IPS-NIHi7 (cell line): Measurements from ENCODE around the gene MERTK.
"Not testable (repeated sequence)": the region's sequence is repeated elsewhere in the genome, so short reads cannot be mapped to it uniquely, and the experiment has no call there.

Source experiments
- DNase-seq: peaks from one replicate; pipeline ENCODE4 v3.0.0; 2012; ENCODE audit warnings: mixed read lengths; ENCODE audit errors: extremely low spot score

Gene MERTK

DNA sequence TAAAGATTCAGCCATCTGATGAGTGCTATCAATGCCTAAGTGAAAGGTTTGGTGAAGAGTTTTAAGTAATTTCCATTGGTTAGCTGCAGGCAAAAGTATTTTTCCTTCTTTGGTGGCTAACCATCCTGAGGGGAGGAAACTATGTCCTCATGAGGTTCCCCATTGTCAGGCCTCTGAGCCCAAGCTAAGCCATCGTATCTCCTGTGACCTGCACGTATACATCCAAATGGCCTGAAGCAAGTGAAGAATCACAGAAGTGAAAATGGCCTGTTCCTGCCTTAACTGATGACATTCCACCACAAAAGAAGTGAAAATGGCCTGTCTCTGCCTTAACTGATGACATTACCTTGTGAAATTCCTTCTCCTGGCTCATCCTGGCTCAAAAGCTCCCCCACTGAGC is 141.7 kb downstream of the MERTK start:
- not testable (repeated sequence) for DNase-seq

DNA sequence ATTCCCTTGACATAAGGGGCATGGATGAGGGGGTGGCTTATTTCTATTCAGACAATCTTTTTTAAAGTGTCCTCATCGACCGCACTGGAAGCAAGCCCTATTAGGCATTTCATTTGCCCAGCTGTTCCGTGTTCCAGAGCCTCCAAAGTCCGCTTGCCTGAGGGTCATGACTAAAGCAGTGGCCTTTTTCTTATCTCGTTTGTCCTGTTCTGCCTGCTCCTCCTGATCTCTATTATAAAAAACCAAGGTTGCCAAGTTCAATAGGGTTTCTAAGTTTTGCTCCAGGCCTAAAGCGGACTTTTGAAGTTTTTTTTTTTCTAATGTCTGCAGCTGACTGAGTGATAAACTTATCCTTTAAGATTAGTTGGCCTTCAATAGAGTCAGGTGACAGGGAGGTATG is 143.1 kb downstream of the MERTK start:
- DNase-seq = not testable (repeated sequence)

DNA sequence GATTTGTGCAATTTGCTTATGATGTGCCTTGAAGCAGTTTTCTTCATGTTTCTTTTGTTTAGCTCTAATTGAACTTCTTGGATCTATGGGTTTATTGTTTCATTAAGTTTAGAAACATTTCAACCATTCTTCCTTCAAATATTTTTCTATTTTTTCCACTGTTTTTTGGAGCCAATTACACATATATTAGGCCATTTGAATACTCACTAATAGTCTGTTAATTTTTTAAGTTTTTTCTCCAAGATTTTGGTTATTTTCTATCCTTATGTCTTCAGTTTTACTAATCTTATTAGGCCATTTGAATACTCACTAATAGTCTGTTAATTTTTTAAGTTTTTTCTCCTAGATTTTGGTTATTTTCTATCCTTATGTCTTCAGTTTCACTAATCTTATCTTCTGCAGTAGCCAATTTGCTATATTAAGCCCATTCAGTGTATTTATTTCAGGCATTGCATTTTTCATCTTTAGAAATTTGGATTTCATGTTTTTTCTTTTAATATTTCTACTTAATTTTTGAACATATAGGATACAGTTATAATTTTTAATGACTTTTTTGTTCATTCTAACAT is 147.1 kb downstream of the MERTK start:
- DNase-seq = no peak

DNA sequence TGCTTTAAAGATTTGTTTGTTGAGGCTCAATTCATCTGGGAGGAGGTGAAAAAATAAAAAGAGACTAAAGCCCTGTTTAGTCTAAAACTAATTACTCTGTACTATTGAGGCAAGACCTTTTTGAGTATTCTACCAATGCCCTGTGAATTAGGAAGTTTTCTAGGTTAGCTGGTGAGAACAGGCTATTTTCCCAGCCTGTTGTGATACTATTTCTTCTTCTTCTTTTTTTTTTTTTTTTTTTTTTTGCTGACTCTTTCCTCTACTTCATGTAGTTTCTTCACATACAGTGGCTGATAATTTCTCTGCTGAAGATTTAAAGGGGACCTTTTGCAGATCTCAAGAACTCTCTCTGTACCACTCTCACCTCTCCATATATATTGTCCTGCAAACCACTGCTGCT is 147.8 kb downstream of the MERTK start:
- no peak for DNase-seq

DNA sequence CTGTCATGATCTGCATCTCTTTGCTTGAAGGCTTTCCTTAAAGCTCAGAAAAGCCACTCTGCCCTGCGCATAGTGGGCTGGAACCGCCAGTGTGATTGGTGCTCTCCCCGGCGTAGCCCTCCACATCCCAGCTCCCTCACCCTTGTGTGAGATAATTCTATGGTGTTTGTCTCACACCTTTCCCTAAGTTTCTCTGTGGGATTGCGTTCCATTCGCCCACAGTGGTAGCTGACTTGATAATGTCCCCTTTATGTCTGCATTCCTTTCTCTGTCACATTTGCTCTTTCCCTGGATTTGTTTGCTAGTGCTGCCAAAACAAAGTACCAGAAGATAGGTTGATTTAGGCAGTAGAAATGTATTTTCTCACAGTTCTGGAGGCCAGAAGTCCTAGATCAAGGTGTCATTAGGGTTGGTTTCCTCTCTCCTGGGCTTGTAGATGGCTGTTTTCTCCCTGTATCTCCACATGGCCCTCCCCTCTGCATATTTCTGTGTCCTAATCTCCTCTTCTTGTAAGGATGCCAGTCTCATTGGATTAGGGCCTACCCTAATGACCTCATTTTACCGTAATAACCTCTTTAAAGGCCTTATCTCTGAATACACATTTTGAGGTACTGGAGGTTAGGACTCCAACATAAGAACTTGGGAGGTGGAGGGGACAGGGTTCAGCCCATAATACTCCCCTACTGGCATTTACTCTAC is 149.3 kb downstream of the MERTK start:
- peak; percentile 43 for DNase-seq

DNA sequence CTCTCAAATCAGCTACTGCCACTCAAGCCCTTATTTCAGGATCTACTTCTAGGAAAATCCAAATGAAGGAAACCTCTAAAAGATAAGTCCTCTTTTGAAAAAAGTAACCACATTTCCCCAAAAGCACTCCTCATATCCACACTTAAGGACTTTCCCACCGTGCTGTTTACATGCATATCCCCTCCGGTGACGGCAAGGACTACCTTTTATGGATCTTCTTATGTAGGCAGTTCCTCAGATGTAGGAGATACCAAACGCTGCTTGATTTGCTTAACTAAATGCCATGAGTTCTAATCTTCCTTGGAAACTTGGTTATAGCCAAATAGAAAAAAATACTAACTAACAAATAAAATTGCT is 149.8 kb downstream of the MERTK start:
- DNase-seq = no peak

DNA sequence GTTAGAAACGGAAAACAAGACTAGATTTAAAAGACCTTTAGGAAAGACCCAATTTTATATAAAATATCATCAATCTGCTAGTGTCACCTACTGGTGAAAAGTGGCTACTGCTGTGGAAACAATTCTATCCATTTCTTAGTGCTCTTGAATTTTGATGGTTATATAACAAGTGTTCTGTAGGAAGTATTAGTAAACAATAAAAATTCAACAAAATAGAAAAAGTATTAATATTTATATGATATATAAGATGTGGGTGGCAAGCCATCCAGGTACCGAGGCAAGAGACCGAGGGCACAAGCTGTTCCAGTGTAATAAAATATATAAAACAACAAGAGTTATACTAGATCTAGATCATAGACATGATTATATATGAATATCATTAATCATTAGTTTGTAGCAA is 150.5 kb downstream of the MERTK start:
- DNase-seq = no peak

DNA sequence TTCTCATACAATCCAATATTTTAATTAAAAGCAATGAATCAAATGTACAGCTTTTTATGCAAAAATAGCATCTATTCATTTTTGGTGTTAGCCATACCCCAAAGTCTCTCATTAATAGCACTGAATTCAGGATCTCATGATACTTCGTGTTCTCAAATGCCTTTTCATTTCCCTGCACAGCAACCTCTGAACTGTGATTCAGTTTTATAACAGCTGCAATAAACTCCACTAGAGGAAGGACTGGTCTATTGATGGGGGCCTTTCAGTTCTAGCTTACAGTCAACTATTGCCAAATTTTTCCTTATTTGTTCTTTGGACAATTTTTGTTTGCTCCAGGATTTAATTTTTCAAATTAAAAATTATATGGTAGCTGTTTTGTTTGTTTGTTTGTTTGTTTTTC is 151.9 kb downstream of the MERTK start:
- no peak for DNase-seq

DNA sequence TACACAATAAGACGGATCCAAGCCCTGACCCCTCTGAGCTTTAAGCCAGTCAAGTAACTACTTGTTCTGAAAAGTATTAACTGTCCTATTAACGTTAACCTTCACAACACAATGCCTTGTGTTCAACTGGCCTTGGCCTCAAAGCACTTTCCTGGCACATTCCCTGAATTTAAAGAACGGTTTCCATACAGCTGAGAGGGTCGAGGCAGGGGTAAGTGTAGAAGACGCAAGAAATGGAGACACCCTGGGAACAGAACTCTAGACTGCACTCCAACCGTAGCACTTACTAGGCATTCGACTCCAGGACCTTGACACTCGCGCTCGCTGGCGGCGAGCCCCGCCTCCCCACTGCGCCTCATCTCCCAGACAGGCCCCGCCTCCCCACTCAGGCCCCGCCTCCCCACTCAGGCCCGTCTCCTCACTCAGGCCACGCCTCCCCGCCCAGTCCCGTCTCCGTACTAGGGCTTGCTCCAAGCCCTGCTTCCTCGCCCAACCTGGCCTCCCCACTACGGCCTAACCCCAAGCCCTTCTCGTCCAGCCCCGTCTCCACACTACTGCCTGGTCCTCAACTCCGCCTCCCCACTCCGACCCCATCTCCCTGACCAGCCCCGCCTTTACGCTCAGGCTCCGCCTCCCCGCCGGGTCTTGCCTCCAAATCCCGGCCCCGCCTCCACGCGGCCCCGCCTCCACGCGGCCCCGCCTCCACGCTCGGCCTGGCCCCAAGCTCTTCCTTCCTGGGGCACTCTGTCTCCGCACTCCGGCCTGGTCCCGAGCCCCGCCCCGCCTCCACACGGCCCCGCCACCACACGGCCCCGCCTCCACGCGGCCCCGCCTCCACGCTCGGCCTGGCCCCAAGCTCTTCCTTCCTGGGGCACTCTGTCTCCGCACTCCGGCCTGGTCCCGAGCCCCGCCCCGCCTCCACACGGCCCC is 155.8 kb downstream of the MERTK start:
- peak; percentile 84 for DNase-seq

DNA sequence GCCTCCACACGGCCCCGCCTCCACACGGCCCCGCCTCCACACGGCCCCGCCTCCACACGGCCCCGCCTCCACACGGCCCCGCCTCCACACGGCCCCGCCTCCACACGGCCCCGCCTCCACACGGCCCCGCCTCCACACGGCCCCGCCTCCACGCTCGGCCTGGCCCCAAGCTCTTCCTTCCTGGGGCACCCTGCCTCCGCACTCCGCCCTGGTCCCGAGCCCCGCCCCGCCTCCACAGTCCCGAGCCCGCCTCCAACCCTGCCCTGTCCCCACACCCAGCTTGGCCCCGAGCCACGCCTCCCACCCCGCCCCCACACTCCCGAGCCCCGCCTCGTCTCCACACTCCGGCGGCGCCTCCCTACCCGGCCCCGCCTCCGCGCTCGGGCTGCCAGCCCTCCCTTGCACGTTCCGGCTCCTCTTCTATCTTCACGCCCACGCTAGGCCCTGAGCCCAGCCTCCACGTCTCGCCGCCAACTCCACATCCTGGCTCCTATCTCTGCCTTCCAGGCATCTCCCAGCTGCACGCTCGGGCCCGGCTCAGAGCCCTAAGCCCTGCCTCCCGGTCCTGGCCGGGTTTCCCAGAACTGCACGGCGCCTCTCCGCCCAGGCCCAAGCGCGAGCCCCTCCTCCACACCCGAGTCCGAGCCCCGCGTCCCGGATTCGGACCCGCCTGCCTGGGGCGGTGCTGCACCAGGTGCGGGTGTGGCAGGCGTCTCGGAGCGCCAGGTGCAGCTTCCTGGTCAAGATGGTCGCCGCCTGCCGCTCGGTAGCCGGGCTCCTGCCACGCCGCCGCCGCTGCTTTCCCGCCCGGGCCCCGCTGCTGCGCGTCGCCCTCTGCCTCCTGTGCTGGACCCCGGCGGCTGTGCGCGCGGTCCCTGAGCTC is 156.7 kb downstream of the MERTK start, which contains the start of gene TMEM87B:
TMEM87B (plus strand) TSS at position 423 of the 883 bp plus-strand sequence; CDS start at position 746, 323 bp downstream.
- peak; percentile 95 for DNase-seq

DNA sequence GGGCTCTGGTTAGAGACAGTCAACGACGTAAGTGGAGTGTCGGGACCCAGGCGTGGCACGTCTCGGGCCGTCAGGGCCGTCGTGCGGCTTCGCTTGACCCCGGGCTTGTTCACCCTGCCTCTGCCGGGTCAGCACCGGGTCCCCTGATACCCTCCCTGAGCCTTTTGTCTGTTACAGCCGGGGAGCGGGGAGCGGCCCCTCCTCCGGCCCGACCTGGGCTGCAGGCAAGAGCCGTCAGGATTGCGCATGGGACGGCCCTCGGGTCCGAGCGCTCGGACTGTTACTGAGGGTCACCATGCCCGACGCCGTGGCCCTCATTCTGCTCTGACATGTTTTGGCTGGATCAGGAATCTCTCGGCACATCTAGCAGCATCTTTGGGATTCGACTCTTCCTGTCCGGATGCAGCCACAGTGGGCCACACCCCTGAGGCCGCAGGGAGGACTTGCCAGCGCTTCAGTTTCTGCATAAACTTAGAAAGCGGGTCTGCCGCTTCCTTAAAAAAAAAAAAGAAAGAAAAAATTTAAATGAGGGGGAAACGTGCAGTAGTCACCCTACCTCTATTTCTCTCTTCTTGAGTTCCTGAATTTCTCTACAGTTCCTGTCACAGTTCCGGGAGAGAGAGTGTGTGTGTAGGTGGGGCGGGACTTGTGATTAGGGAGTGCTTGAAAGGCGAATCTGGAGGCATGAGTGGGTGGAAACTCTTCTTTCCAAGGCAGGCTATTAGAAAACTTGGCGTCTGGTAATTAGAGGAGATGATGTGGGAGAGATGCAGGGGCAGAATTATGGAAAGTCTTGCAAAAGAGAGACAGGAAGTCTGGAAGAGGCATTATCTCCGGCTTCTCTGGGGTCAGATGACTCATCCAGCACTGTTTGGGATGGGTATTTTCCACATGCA is 157.6 kb downstream of the MERTK start:
- peak; percentile 44 for DNase-seq

DNA sequence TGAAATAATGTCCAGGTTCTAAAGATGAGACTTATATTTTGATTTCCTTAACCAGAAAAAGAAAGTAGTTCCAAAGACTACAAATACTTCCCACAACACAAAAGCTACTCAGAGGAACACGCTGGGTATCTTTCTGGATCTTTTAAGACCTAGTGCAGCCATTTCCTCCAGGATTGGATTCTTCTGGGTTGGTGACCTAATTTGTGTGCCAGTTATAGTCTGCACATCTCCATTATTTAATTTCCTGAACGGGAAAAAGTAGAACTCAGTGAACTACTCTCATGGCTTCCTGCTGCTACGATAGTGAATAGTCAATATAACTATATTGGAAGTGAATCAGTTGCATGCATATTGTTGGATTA is 158.2 kb downstream of the MERTK start:
- no peak for DNase-seq

DNA sequence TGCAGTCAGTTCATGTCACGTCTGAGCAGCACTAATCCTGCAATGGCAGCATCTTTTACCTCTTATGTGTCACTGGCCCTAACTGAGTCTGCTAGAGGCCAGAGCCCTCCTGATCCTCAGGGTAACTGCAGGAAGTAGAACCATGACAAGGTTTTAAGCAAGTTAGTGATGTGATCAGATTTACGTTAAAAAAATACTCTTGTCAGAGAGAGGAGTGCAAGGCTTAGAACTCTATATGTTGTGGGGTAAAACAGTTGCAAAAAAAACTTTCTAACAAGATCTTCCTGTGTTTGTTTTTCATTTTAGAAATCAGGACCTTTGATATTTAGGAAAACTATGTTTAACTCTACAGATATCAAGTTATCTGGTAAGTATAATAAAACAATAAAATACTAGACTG is 161.3 kb downstream of the MERTK start:
- no peak for DNase-seq

DNA sequence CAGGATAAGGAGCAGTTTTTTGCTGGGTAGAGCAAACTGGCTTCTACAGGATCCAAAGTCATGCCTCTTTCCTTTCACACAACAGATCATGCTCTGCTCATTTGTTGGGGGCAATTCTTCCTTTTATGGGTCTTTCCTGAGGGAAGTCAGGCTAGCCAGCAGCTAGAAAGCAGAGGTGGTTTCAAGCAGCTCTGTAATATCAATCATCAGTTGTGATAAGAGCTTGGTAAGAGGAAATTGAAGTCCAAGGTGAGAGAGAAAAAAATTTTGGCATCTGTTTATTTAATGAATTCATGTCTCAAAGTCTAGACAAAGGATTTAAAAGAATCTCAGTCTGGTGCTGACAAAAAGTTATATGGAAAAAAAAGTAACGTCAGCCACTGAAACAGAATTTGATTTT is 162.9 kb downstream of the MERTK start:
- DNase-seq = no peak

DNA sequence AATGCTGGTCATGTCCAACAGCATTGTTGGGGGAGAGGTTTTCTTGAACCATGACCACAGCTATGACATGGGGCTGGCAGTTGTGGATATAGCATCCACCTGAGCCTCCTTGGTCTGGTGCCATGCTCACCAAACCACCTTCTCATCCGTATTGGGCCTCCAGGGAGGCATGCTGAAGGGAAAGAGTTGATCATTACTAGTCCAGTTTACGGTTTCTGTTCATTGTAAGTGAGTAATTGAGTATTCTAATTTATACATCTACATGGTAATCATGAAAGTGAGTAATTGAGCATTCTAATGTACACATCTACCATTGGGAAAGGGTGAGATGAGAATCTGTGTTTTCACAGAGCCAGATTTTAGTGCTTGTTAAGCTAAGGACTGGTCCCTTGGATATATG is 163.4 kb downstream of the MERTK start:
- no peak for DNase-seq

DNA sequence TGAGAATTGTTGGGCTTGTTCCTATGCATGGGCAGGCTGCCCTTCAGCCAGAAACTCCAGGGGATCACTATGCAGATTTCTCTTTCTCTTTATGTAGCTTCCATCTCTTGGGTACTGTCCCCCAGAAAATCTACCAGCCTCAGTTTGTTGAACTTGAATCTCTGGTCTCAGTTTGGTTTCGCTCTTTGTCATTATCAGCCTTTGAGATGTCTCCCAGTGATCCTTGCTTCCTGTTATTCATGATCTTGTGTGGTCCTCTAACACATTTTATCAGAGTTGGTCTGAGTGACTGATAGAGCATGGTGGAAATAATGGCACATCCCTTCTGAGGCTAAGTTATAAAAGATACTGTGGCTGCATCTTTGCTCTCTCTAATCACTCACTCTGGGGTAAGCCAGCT is 164.5 kb downstream of the MERTK start:
- DNase-seq = no peak

DNA sequence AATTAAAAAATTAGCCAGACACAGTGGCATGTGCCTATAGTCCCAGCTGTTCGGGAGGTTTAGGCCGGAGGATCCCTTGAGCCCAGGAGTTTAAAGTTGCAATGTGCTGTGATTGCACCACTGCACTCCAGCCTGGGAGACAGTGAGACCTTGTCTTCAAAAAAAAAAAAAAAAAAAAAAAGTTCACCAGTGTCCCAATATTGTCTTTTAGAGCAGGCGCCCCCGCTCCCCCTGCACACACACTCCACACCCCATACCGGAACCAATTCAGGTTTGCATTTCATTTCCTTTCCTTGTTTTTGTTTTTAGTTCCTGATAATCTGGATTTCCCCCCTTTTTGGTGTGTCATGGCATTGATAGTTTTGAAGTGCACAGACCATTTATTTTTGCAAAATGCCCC is 167.1 kb downstream of the MERTK start:
- no peak for DNase-seq

DNA sequence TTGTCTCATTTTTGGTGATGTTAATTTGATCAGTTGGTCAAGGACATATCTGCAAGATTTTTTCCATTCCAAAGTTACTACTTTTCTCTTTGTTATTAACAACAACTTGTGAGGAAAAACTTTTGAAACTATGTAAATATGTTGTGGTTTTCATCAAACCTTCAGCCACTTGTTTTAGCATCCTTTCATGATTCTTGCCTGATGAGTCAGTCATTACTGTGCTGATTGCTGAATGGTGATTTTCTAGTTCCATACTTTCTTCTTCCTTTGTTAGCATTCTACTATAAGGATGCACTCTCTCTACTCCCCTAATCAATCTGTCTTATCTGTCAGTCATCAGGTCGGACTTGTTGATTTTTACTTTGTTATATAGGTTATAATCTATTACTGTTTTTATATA is 167.6 kb downstream of the MERTK start:
- DNase-seq = no peak

DNA sequence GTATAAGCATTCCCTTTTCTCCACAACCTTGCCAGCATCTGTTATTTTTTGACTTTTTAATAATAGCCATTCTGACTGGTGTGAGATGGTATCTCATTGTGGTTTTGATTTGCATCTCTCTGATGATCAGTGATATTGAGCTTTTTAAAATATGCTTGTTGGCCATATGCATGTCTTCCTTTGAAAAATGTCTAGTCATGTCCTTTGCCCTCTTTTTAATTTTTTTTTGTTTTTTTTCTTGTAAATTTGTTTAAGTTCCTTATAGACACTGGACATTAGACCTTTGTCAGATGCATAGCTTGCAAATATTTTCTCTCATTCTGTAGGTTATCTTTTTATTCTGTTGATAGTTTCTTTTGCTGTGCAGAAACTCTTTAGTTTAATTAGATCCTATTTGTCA is 171.4 kb downstream of the MERTK start:
- DNase-seq = not testable (repeated sequence)

DNA sequence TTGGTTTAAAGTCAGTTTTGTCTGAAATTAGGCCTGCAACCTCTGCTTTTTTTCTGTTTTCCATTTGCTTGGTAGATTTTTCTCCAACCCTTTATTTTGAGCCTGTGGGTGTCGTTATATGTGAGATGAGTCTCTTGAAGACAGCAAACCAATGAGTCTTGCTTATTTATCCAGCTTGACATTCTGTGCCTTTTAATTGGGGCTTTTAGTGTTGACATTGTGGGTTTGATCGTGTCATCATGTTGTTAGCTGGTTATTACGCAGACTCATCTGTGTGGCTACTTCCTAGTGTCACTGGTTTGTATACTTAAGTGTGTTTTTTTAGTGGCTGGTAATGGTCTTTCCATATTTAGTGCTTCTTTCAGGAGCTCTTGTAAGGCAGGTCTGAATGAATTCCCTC is 175.5 kb downstream of the MERTK start:
- DNase-seq = no peak

DNA sequence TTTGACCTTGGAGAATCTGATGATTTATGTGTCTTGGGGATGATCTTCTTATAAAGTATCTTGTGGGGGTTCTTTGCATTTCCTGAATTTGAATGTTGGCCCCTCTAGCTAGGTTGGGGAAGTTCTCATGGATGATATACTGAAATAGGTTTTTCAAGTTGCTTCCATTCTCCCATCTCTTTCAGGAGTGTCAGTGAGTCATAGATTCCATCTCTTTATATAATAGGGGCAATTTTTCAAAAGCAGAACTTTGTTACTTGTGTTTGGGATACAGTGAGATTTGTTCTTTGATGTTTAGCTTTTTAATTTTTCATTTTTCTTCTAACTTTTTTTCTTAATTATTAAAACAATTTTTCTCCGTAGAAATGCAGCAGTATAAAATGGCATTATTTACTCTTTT is 176.1 kb downstream of the MERTK start:
- no peak for DNase-seq
